ENCODE data around the gene NDUFS4.
"Not testable (repeated sequence)": the region's sequence is repeated elsewhere in the genome, so short reads cannot be mapped to it uniquely, and the experiment has no call there.

Gene NDUFS4

GRCh38 chr5:53575831-53576230 is 15.4 kb downstream of the NDUFS4 start:
- DNase-seq: no peak

GRCh38 chr5:53576674-53577073 is 16.2 kb downstream of the NDUFS4 start:
- no peak for DNase-seq

GRCh38 chr5:53578854-53579253 is 18.4 kb downstream of the NDUFS4 start:
- DNase-seq: no peak

- DNase-seq: no peak
Measured at GRCh38 chr5:53580547-53580946, 20.1 kb downstream of the NDUFS4 start.

GRCh38 chr5:53582225-53582624 is 21.8 kb downstream of the NDUFS4 start:
- no peak for DNase-seq

GRCh38 chr5:53590759-53591158 is 30.3 kb downstream of the NDUFS4 start:
- no peak for DNase-seq

GRCh38 chr5:53594419-53594818 is 34.0 kb downstream of the NDUFS4 start:
- no peak for DNase-seq

GRCh38 chr5:53597894-53598293 is 37.5 kb downstream of the NDUFS4 start:
- no peak for DNase-seq

- DNase-seq: peak; percentile 59 to 80
Measured at GRCh38 chr5:53601570-53601969, 41.1 kb downstream of the NDUFS4 start.

- no peak for DNase-seq
Measured at GRCh38 chr5:53603009-53603687, 42.7 kb downstream of the NDUFS4 start.

GRCh38 chr5:53604309-53604708 is 43.9 kb downstream of the NDUFS4 start:
- DNase-seq: no peak

GRCh38 chr5:53607886-53608285 is 47.4 kb downstream of the NDUFS4 start:
- no peak for DNase-seq

GRCh38 chr5:53608897-53609296 is 48.5 kb downstream of the NDUFS4 start:
- not testable (repeated sequence) for DNase-seq

GRCh38 chr5:53613061-53613460 is 52.6 kb downstream of the NDUFS4 start:
- no peak for DNase-seq

- no peak for DNase-seq
Measured at GRCh38 chr5:53613536-53613935, 53.1 kb downstream of the NDUFS4 start.

GRCh38 chr5:53614376-53614885 is 54.0 kb downstream of the NDUFS4 start:
- no peak for DNase-seq

GRCh38 chr5:53616939-53617549 is 56.6 kb downstream of the NDUFS4 start:
- no peak for DNase-seq

GRCh38 chr5:53631251-53631650 is 70.8 kb downstream of the NDUFS4 start:
- no peak for DNase-seq

- no peak for DNase-seq
Measured at GRCh38 chr5:53642061-53642460, 81.6 kb downstream of the NDUFS4 start.

- no peak for DNase-seq
Measured at GRCh38 chr5:53643445-53643844, 83.0 kb downstream of the NDUFS4 start.

GRCh38 chr5:53645078-53645477 is 84.6 kb downstream of the NDUFS4 start:
- no peak for DNase-seq

GRCh38 chr5:53649352-53649751 is 88.9 kb downstream of the NDUFS4 start:
- no peak for DNase-seq

- not testable (repeated sequence) for DNase-seq
Measured at GRCh38 chr5:53660573-53660972, 100.1 kb downstream of the NDUFS4 start.

- DNase-seq: not testable (repeated sequence)
Measured at GRCh38 chr5:53665313-53665712, 104.9 kb downstream of the NDUFS4 start.

- DNase-seq: no peak
Measured at GRCh38 chr5:53667621-53668020, 107.2 kb downstream of the NDUFS4 start.

All from SW 1271 (cell line).